GM19395 (cell line): ENCODE data around the gene DUSP9.

Source experiments
- ATAC-seq: cut with Tn5 transposase; IDR thresholded peaks from one replicate; pipeline ENCODE4 v1.9.1; 2021; ENCODE audit warnings: mild to moderate bottlenecking, moderate library complexity; ENCODE audit not compliant: unreplicated experiment

DUSP9 gene

GRCh38 chrX:153621949-153622598, 24.9 kb upstream of the DUSP9 start:
- no peak for ATAC-seq

GRCh38 chrX:153622661-153623309, 24.2 kb upstream of the DUSP9 start:
- no peak for ATAC-seq

- ATAC-seq = no peak
Measured at GRCh38 chrX:153623310-153624029, 23.5 kb upstream of the DUSP9 start.

- ATAC-seq = no peak
Measured at GRCh38 chrX:153624196-153625091, 22.6 kb upstream of the DUSP9 start.

GRCh38 chrX:153625271-153626024, 21.6 kb upstream of the DUSP9 start:
- ATAC-seq = no peak

GRCh38 chrX:153626025-153626633, 20.9 kb upstream of the DUSP9 start:
- ATAC-seq = no peak

- no peak for ATAC-seq
Measured at GRCh38 chrX:153626863-153627674, 19.9 kb upstream of the DUSP9 start.

GRCh38 chrX:153627675-153628111, 19.3 kb upstream of the DUSP9 start:
- no peak for ATAC-seq

GRCh38 chrX:153628129-153628528, 18.9 kb upstream of the DUSP9 start:
- no peak for ATAC-seq

- no peak for ATAC-seq
Measured at GRCh38 chrX:153628665-153629064, 18.3 kb upstream of the DUSP9 start.

GRCh38 chrX:153631346-153631745, 15.7 kb upstream of the DUSP9 start:
- ATAC-seq = no peak

- ATAC-seq = no peak
Measured at GRCh38 chrX:153631907-153632594, 15.0 kb upstream of the DUSP9 start.

- no peak for ATAC-seq
Measured at GRCh38 chrX:153632595-153632946, 14.4 kb upstream of the DUSP9 start.

GRCh38 chrX:153633048-153633447, 14.0 kb upstream of the DUSP9 start:
- no peak for ATAC-seq

- no peak for ATAC-seq
Measured at GRCh38 chrX:153633607-153634180, 13.3 kb upstream of the DUSP9 start.

GRCh38 chrX:153634236-153634635, 12.8 kb upstream of the DUSP9 start:
- ATAC-seq = no peak

- ATAC-seq = no peak
Measured at GRCh38 chrX:153634832-153635231, 12.2 kb upstream of the DUSP9 start.

GRCh38 chrX:153635388-153635787, 11.6 kb upstream of the DUSP9 start:
- no peak for ATAC-seq
